Sigmoid colon (tissue), 4 donors: ENCODE data around the gene ABHD10.

Experiments
- CTCF ChIP-seq, 4 experiments: fragments of 450-650 bp in 3 of 4; fragments of 200-600 bp in 1 of 4; IDR thresholded peaks; one replicate each; pipeline ENCODE4 v1.5.1; 2016 to 2019; ENCODE audit warnings: antibody characterized with exemption in 4 of 4, mild to moderate bottlenecking in 3 of 4, moderate library complexity in 2 of 4
- EP300 ChIP-seq, 4 donors: sonication (generic); formaldehyde crosslinking; IDR thresholded peaks; one replicate each; pipeline ENCODE4 v1.6.1; 2017; ENCODE audit warnings: antibody characterized with exemption in 4 of 4
- POLR2A ChIP-seq, 2 donors: fragments of 450-650 bp; IDR thresholded peaks; one replicate each; pipeline ENCODE4 v1.6.1; 2016; ENCODE audit warnings: antibody characterized with exemption in 2 of 2, mild to moderate bottlenecking in 2 of 2, moderate library complexity in 2 of 2
- POLR2AphosphoS5 ChIP-seq, 4 donors: sonication (generic); formaldehyde crosslinking; IDR thresholded peaks; one replicate each; pipeline ENCODE4 v1.6.1; 2017; ENCODE audit warnings: antibody characterized with exemption in 4 of 4

- no peak for TF ChIP-seq POLR2A (IDR thresholded peaks at IDR 0.05)
- no peak for TF ChIP-seq CTCF (IDR thresholded peaks at IDR 0.05)
- TF ChIP-seq POLR2AphosphoS5 (IDR thresholded peaks at IDR 0.05) = no peak
- no peak for TF ChIP-seq EP300 (IDR thresholded peaks at IDR 0.05)
Measured at GRCh38 chr3:112000367-112000771, 21.5 kb downstream of the ABHD10 start.
